ENCODE measurements around the gene UGT2A1.
"Not testable (repeated sequence)": the region's sequence is repeated elsewhere in the genome, so short reads cannot be mapped to it uniquely, and the experiment has no call there.

UGT2A1 gene

DNA sequence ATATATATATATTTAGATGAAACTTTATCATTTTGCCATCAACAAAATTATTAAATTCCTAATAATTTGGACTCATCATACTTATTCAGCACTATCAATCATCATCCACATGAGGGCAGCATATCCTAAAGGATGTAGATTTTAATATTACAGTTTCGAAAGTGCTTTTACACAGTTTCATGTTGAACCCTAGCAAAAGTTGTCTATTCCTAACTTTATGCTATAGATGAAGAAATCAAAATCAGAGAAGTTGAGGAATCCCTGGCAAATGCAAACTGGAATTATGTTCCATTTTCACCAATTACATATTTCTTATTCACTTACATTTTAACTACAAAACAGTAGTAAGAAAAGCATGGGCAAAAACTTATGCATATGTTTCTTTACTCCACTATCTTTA lies 36.6 kb upstream of the UGT2A1 start:
- no peak overlapping the region for H3K27ac ChIP-seq (ENCODE audit: low read length)
- no peak overlapping the region for H3K9ac ChIP-seq (ENCODE audit: low read length)
- no peak for TF ChIP-seq EZH2phosphoT487 (IDR thresholded peaks at IDR 0.05; ENCODE audit: low read depth)
- TF ChIP-seq, protein P1, sequence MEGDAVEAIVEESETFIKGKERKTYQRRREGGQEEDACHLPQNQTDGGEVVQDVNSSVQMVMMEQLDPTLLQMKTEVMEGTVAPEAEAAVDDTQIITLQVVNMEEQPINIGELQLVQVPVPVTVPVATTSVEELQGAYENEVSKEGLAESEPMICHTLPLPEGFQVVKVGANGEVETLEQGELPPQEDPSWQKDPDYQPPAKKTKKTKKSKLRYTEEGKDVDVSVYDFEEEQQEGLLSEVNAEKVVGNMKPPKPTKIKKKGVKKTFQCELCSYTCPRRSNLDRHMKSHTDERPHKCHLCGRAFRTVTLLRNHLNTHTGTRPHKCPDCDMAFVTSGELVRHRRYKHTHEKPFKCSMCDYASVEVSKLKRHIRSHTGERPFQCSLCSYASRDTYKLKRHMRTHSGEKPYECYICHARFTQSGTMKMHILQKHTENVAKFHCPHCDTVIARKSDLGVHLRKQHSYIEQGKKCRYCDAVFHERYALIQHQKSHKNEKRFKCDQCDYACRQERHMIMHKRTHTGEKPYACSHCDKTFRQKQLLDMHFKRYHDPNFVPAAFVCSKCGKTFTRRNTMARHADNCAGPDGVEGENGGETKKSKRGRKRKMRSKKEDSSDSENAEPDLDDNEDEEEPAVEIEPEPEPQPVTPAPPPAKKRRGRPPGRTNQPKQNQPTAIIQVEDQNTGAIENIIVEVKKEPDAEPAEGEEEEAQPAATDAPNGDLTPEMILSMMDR (IDR thresholded peaks at IDR 0.05; ENCODE audit: low read depth, low read length): peak; percentile 67
- H3K4me2 ChIP-seq (ENCODE audit: low read length): peak overlapping the region; percentile 29
- H3K9me3 ChIP-seq (ENCODE audit: insufficient read depth, low read length): no peaks in the 10 kb centered on the region
- H4K20me1 ChIP-seq (ENCODE audit: insufficient read depth, low read length): no peaks in the 10 kb centered on the region
- H3K27me3 ChIP-seq (ENCODE audit: low read depth, low read length): no peaks in the 10 kb centered on the region
- no peaks in the 10 kb centered on the region for H3K36me3 ChIP-seq (replicated peaks; ENCODE audit: low read depth, low read length)
- no peaks in the 10 kb centered on the region for H3K79me2 ChIP-seq (ENCODE audit: low read length)
- H3K4me1 ChIP-seq (ENCODE audit: low read length): no peaks in the 10 kb centered on the region
- H2AFZ ChIP-seq (ENCODE audit: low read depth, low read length): peak overlapping the region; percentile 12; the same call in 1 of the 2 replicates
- H3K4me3 ChIP-seq (ENCODE audit: low read length): peak overlapping the region; percentile 14; the same call in 1 of the 2 replicates

DNA sequence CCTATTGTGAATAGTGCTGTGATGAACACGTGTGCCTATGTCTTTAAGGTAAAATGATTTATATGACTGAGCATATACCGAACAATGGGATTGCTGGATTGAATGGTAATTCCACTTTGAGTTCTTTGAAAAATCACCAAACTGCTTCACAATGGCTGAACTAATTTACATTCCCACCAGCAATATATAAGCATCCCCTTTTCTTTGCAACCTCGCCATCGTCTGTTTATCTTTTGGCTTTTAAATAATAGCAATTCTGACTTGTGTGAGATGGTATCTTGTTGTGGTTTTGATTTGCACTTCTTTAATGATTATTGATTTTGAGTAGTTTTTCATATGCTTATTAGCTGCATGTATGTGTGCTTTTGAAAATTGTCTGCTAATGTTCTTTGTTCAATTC lies 31.8 kb upstream of the UGT2A1 start:
- Histone ChIP-seq H2AFZ (ENCODE audit: low read depth, low read length) (no peak overlapping the region), H3K4me2 (ENCODE audit: low read length) (no peak overlapping the region)

DNA sequence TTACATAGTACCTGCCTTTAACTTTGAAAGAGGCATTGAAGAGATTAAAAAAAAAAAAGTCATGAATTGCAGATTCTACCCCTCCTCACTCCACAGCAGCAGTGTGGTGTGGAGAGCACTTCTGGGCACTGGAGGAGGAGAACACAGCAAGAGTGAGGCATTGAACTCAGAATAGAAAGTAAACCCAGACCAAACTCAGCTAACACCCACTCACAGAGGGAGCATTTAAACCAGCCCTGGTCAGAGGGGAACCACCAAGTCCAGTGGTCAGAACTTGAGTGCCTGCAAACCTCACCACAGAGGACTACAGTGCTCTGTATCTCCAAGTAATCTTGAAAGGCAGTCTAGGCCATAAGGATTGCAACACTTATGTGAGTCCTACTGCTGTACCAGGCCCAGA lies 15.6 kb upstream of the UGT2A1 start:
- Histone ChIP-seq H3K9me3 (ENCODE audit: insufficient read depth, low read length) (no peaks in the 10 kb centered on the region), H3K27ac (ENCODE audit: low read length) (no peak overlapping the region), H3K36me3 (replicated peaks; ENCODE audit: low read depth, low read length) (no peaks in the 10 kb centered on the region), H4K20me1 (ENCODE audit: insufficient read depth, low read length) (no peaks in the 10 kb centered on the region), H3K27me3 (ENCODE audit: low read depth, low read length) (no peaks in the 10 kb centered on the region), H3K9ac (ENCODE audit: low read length) (no peak overlapping the region), H3K4me3 (ENCODE audit: low read length) (no peak overlapping the region), H2AFZ (ENCODE audit: low read depth, low read length) (no peak overlapping the region), H3K4me2 (ENCODE audit: low read length) (no peak overlapping the region), H3K4me1 (ENCODE audit: low read length) (no peaks in the 10 kb centered on the region), H3K79me2 (ENCODE audit: low read length) (no peaks in the 10 kb centered on the region)
- TF ChIP-seq EZH2phosphoT487 (IDR thresholded peaks at IDR 0.05; ENCODE audit: low read depth): no peak
- TF ChIP-seq, protein P1 (IDR thresholded peaks at IDR 0.05; ENCODE audit: low read depth, low read length): no peak

More for the DNA sequence above, 31.8 kb upstream of the UGT2A1 start:
- Histone ChIP-seq H3K9ac (ENCODE audit: low read length) (no peak overlapping the region), H3K79me2 (ENCODE audit: low read length) (no peaks in the 10 kb centered on the region), H3K4me1 (ENCODE audit: low read length) (no peaks in the 10 kb centered on the region), H3K27me3 (ENCODE audit: low read depth, low read length) (no peaks in the 10 kb centered on the region), H3K9me3 (ENCODE audit: insufficient read depth, low read length) (no peaks in the 10 kb centered on the region), H3K36me3 (replicated peaks; ENCODE audit: low read depth, low read length) (no peaks in the 10 kb centered on the region), H3K27ac (ENCODE audit: low read length) (no peak overlapping the region), H3K4me3 (ENCODE audit: low read length) (no peak overlapping the region), H4K20me1 (ENCODE audit: insufficient read depth, low read length) (no peaks in the 10 kb centered on the region)
- TF ChIP-seq, protein P1 (IDR thresholded peaks at IDR 0.05; ENCODE audit: low read depth, low read length): no peak
- no peak for TF ChIP-seq EZH2phosphoT487 (IDR thresholded peaks at IDR 0.05; ENCODE audit: low read depth)

- not testable (repeated sequence) for H3K27ac ChIP-seq (ENCODE audit: low read length); H3K4me2 ChIP-seq (ENCODE audit: low read length); H3K36me3 ChIP-seq (replicated peaks; ENCODE audit: low read depth, low read length); H3K79me2 ChIP-seq (ENCODE audit: low read length); H3K4me3 ChIP-seq (ENCODE audit: low read length); H3K9me3 ChIP-seq (ENCODE audit: insufficient read depth, low read length); H3K4me1 ChIP-seq (ENCODE audit: low read length); H4K20me1 ChIP-seq (ENCODE audit: insufficient read depth, low read length); H3K27me3 ChIP-seq (ENCODE audit: low read depth, low read length); H2AFZ ChIP-seq (ENCODE audit: low read depth, low read length); H3K9ac ChIP-seq (ENCODE audit: low read length)
Measured at GRCh38 chr4:69664009-69664408, 11.0 kb upstream of the UGT2A1 start.

GRCh38 chr4:69661130-69661803 lies 8.2 kb upstream of the UGT2A1 start:
- H3K36me3 ChIP-seq (replicated peaks; ENCODE audit: low read depth, low read length); H2AFZ ChIP-seq (ENCODE audit: low read depth, low read length); H3K27ac ChIP-seq (ENCODE audit: low read length); H4K20me1 ChIP-seq (ENCODE audit: insufficient read depth, low read length); H3K9ac ChIP-seq (ENCODE audit: low read length); H3K79me2 ChIP-seq (ENCODE audit: low read length); H3K4me2 ChIP-seq (ENCODE audit: low read length); H3K9me3 ChIP-seq (ENCODE audit: insufficient read depth, low read length); H3K4me3 ChIP-seq (ENCODE audit: low read length); H3K4me1 ChIP-seq (ENCODE audit: low read length); H3K27me3 ChIP-seq (ENCODE audit: low read depth, low read length): not testable (repeated sequence)

Data from OCI-LY3 (cell line).